ENCODE results near the gene ATAD3C. TPM values are rescaled to one million over a fixed set of nuclear protein-coding genes. Genes with fewer than 3 reads are reported as not detected.
A peak's percentile ranks its signal among the peaks of the same experiment; 100 is the strongest.
"Not testable (repeated sequence)": the region's sequence is repeated elsewhere in the genome, so short reads cannot be mapped to it uniquely, and the experiment has no call there.

ATAD3C gene
- total and polyA plus RNA-seq, 2 experiments from 2014 or later, result 0.45 to 1.3 TPM

DNA sequence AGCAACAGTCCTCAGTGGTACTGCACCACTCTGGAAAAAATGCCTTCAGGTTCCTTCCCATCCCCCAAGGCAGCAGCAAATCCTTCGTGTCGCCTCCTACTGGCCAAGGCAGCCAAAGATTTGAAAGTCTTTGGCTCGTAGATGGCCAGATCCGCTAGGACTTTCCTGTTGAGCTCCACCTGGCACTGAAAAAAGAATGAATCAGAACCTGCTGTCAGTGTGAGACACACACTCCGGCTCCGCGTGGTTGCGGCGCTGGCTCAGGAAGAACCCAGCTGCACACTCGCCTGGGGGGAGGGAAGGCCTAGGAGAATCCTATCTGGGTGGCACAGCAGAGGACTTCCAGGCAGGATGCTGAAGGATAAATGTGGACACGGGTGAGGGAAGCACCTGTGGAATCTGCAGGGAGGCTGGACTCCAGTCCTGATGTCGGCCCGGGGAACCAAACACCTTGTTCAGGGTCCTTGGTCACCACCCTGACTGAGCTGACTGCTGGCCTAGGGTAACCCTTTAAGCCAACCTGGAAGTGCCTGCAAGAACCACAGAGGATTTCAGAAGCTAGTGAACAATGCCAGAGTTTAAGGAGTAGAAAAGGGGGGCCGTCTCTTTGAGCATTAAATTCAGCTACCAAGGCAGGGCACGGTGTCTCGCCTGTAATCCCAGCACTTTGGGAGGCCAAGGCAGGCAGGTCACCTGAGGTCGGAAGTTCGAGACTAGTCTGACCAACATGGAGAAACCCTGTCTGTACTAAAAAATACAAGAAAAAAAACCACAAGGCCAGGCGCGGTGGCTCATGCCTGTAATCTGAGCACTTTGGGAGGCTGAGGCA is 47.2 kb upstream of the ATAD3C start (continued):
- TF ChIP-seq NANOG (IDR thresholded peaks at IDR 0.05; ENCODE audit: borderline replicate concordance) (no peak), CTCF (conservative IDR thresholded peaks at IDR 0.05; ENCODE audit: low read depth in 2 of 2) (peak; percentile 77 to 82), JUNB (IDR thresholded peaks at IDR 0.05; ENCODE audit: unreplicated experiment) (no peak), ZNF331 (CRISPR knock-in tag; IDR thresholded peaks at IDR 0.05; ENCODE audit: low read depth) (no peak), POLR2AphosphoS5 (IDR thresholded peaks at IDR 0.05; ENCODE audit: low read depth) (no peak; the same call in 1 of the 2 replicates), ETS1 (IDR thresholded peaks at IDR 0.05) (no peak), STAT1 (IDR thresholded peaks at IDR 0.05; ENCODE audit: unreplicated experiment) (no peak)

DNA sequence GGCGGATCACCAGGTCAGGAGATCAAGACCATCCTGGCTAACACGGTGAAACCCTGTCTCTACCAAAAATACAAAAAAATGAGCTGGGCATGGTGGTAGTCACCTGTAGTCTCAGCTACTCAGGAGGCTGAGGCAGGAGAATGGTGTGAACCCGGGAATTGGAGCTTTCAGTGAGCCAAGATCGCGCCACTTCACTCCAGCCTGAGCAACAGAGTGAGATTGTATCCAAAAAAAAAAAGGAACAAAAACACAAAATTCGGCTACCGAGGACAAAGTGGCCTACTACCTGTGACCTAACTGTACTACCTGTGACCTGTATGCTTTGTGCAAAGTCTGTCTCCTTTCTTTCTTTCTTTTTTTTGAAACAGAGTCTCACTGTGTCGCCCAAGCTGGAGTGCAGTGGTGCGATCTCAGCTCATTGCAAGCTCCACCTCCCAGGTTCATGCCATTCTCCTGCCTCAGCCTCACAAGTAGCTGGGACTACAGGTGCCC is 46.5 kb upstream of the ATAD3C start:
- not testable (repeated sequence) for H3K4me3 Mint-ChIP-seq, H3K9me3 Mint-ChIP-seq

DNA sequence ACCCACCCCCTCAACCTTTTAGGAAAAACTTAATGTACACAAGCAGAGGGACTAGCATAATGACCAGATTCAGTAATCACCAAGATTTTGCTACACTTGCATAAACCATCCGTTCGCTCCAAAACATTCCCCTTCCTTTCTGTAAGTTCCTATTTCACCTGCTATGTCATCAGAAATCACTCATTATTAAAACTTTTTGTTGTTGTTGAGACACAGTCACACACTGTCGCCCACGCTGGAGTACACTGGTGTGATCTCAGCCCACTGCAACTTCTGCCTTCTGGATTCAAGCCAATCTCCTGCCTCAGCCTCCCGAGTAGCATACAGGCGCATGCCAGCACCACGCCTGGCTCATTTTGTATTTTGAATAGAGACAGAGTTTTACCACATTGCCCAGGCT is 45.8 kb upstream of the ATAD3C start:
- Histone ChIP-seq H3K4me1 (ENCODE audit: insufficient read depth) (peaks cover 23% of the 10 kb centered on the region), H4K20me1 (replicated peaks; ENCODE audit: insufficient read depth) (peaks cover 22% of the 10 kb centered on the region), H3K36me3 (ENCODE audit: insufficient read depth) (peaks cover 42% of the 10 kb centered on the region), H3K9me2 (ENCODE audit: insufficient read depth) (no peaks in the 10 kb centered on the region), H2AFZ (no peak overlapping the region), H3F3A (replicated peaks; ENCODE audit: low read depth) (peaks cover 70% of the 10 kb centered on the region), H3K79me2 (replicated peaks; ENCODE audit: insufficient read depth) (peaks cover 55% of the 10 kb centered on the region), H3K27me3 (ENCODE audit: insufficient read depth) (no peaks in the 10 kb centered on the region), H3K27ac (ENCODE audit: low read depth) (no peak overlapping the region), H3K4me2 (no peak overlapping the region), H3K4me3 (no peak overlapping the region)
- Mint-ChIP-seq H3K4me3 (peak overlapping the region; percentile 15; the same call in 1 of the 3 replicates), H3K27me3 (ENCODE audit: insufficient read depth, low read depth, poor library complexity) (peaks cover 34% of the 10 kb centered on the region), H3K36me3 (ENCODE audit: low read depth) (peaks cover 81% of the 10 kb centered on the region), H3K4me1 (peaks cover 37% of the 10 kb centered on the region), H3K9me3 (no peaks in the 10 kb centered on the region; the same call in 2 of the 3 replicates), H3K27ac (peak overlapping the region; percentile 49; the same call in 1 of the 2 replicates)
- DNase-seq (ENCODE audit: low spot score), result no peak
- ATAC-seq, result no peak
- TF ChIP-seq EZH2phosphoT487 (IDR thresholded peaks at IDR 0.05; ENCODE audit: unreplicated experiment) (no peak), CTCF (conservative IDR thresholded peaks at IDR 0.05; ENCODE audit: low read depth in 2 of 2) (no peak), EZH2 (IDR thresholded peaks at IDR 0.05; ENCODE audit: low read depth, unreplicated experiment) (no peak), ETS1 (IDR thresholded peaks at IDR 0.05) (no peak)

More for the DNA sequence above, 46.5 kb upstream of the ATAD3C start:
- Histone ChIP-seq H3K4me1 (ENCODE audit: insufficient read depth) (peaks cover 19% of the 10 kb centered on the region), H3K36me3 (ENCODE audit: insufficient read depth) (peaks cover 42% of the 10 kb centered on the region), H3K27ac (ENCODE audit: low read depth) (peak overlapping the region; percentile 58; the same call in 1 of the 2 replicates), H4K20me1 (replicated peaks; ENCODE audit: insufficient read depth) (peaks cover 26% of the 10 kb centered on the region), H3K79me2 (replicated peaks; ENCODE audit: insufficient read depth) (peaks cover 55% of the 10 kb centered on the region), H3F3A (replicated peaks; ENCODE audit: low read depth) (peaks cover 68% of the 10 kb centered on the region)
- H3K9me2 ChIP-seq (ENCODE audit: insufficient read depth); H3K4me3 ChIP-seq; H3K27me3 ChIP-seq (ENCODE audit: insufficient read depth); DNase-seq (ENCODE audit: low spot score); H3K27ac Mint-ChIP-seq; H2AFZ ChIP-seq; ATAC-seq; H3K4me2 ChIP-seq: not testable (repeated sequence)
- Mint-ChIP-seq H3K4me1 (peaks cover 35% of the 10 kb centered on the region), H3K27me3 (ENCODE audit: insufficient read depth, low read depth, poor library complexity) (peaks cover 34% of the 10 kb centered on the region), H3K36me3 (ENCODE audit: low read depth) (peaks cover 82% of the 10 kb centered on the region)

Measured in GM23338 (cell line).